GM12892 (cell line): Measurements from ENCODE around the gene BCL7C.

Experiments used
- DNase-seq: peaks from one replicate; pipeline ENCODE4 v3.0.0; 2011; ENCODE audit not compliant: insufficient read length
- FAIRE-seq: peaks from 2 replicates; lab custom pipeline; 2011; peaks lifted over from hg19 to GRCh38; lab: Jason Lieb, UNC
- POLR2A ChIP-seq: IDR thresholded peaks from 2 replicates; pipeline ENCODE4 v1.6.1; 2011; ENCODE audit warnings: low read depth, low read length, control low read depth
- POLR2AphosphoS5 ChIP-seq: IDR thresholded peaks from 2 replicates; pipeline ENCODE4 v1.6.1; 2011; ENCODE audit warnings: low read depth, low read length, control low read depth
- TAF1 ChIP-seq: IDR thresholded peaks from 2 replicates; pipeline ENCODE4 v1.6.1; 2011; ENCODE audit warnings: low read depth, mild to moderate bottlenecking, control low read depth, low read length, borderline replicate concordance

The BCL7C gene

GRCh38 chr16:30927789-30928378 lies 34.0 kb upstream of the BCL7C start:
- DNase-seq (peak; percentile 54), FAIRE-seq (peak; percentile 92)
- TF ChIP-seq POLR2A (no peak), POLR2AphosphoS5 (no peak), TAF1 (no peak)

- FAIRE-seq (no peak), DNase-seq (no peak)
- no peak for TF ChIP-seq POLR2A
- no peak for TF ChIP-seq TAF1
- no peak for TF ChIP-seq POLR2AphosphoS5
These were observed 33.3 kb upstream of the BCL7C start for GRCh38 chr16:30926937-30927788.

- TF ChIP-seq TAF1: no peak
- no peak for TF ChIP-seq POLR2A
- no peak for TF ChIP-seq POLR2AphosphoS5
- FAIRE-seq: no peak
- no peak for DNase-seq
These were observed 32.3 kb upstream of the BCL7C start for GRCh38 chr16:30925995-30926811.

- FAIRE-seq (no peak), DNase-seq (no peak)
- TF ChIP-seq POLR2A (no peak), TAF1 (no peak), POLR2AphosphoS5 (no peak)
These were observed 31.7 kb upstream of the BCL7C start for GRCh38 chr16:30925632-30925987.

GRCh38 chr16:30924913-30925631 lies 31.2 kb upstream of the BCL7C start:
- TF ChIP-seq TAF1: no peak
- no peak for TF ChIP-seq POLR2AphosphoS5
- TF ChIP-seq POLR2A: no peak
- peak; percentile 21 for DNase-seq
- FAIRE-seq: no peak

- FAIRE-seq (no peak), DNase-seq (no peak)
- TF ChIP-seq POLR2A (peak; percentile 47; the same call in 1 of the 2 replicates), POLR2AphosphoS5 (no peak; the same call in 1 of the 2 replicates)
These were observed 30.4 kb upstream of the BCL7C start for GRCh38 chr16:30924076-30924912.

- TF ChIP-seq POLR2AphosphoS5 (no peak), POLR2A (no peak), TAF1 (no peak)
- DNase-seq (peak; percentile 73), FAIRE-seq (no peak)
These were observed 29.7 kb upstream of the BCL7C start, which contains the start of gene FBXL19 for GRCh38 chr16:30923554-30924075. TSS of gene FBXL19 (plus strand) at chr16:30923572. CDS start at chr16:30925755, 2,183 bp downstream.

- DNase-seq (peak; percentile 95), FAIRE-seq (peak; percentile 99)
- peak; percentile 59; the same call in 1 of the 2 replicates for TF ChIP-seq TAF1
- TF ChIP-seq POLR2AphosphoS5: no peak
- peak; percentile 38; the same call in 1 of the 2 replicates for TF ChIP-seq POLR2A
These were observed 29.2 kb upstream of the BCL7C start for GRCh38 chr16:30922960-30923535.

- DNase-seq (peak; percentile 91), FAIRE-seq (no peak)
- TF ChIP-seq POLR2A (no peak), TAF1 (no peak), POLR2AphosphoS5 (no peak)
These were observed 28.6 kb upstream of the BCL7C start for GRCh38 chr16:30922420-30922959.
